Measurements from ENCODE around the gene MAGI1. TPM values are rescaled to one million over a fixed set of nuclear protein-coding genes. Genes with fewer than 3 reads are reported as not detected.
A peak's percentile ranks its signal among the peaks of the same experiment; 100 is the strongest.

MAGI1 gene
- polyA plus RNA-seq, 3 donors, result 28.3 to 29.7 (median 29.3) TPM

DNA sequence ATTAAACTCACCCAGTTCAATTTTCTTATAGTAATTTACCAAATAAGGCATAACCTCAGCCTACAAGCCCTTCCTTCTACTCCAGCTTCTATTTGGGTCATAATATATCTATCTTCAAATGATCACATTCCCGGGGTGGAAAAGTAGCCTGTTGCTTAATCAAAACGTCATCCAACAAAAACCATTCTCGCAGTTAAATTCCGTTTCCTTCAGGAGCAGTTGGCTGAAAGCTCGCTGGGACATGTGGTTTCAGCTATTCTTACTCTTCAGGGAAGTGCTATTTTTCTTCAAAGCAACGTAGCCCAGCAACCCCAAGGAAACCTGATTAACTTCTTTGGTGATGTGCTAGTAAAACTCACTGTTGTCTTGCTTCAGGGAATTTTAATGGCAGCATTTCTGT, 59.6 kb downstream of the MAGI1 start:
- no peak for DNase-seq (ENCODE audit: low read depth in 3 of 3, low spot score in 2 of 3)

DNA sequence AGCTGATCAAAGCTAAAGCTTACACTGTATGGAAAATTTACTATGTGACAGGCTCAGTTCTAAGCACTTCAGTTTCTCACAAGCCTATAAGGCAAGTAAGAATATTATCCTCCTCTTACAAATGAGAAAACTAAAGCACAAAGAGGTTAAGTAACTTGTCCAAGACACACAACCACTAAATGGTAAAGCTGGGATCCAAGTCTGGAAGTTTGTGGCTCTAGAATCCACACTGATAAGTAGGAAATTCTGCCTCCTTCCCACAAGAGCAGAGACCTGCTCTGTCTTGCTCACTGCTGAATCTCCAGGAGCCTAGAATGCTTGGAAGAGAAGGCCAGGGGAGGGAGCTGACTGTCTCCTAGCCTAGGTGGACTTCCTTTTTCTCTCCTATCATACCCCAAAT, 60.6 kb downstream of the MAGI1 start:
- no peak for DNase-seq (ENCODE audit: low read depth in 3 of 3, low spot score in 2 of 3)

DNA sequence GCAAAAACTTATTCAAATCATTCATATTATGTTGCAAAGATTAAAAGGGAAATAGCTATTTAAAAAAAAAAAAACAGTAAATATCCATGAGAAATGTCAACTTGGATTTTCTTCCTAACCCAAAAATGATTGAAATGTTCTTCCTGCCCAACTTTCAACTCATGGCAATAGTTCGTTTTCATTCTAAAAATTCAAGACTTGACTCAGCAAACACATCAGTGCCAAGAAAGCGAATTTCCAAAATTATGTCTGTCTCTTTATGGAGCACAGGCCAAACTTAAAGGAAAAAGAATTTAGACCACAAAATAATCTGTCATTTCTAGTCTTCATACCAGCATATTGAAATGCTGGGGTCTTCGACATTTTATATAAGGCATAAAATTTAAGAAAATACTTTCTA, 63.7 kb downstream of the MAGI1 start:
- DNase-seq (ENCODE audit: low read depth in 3 of 3, low spot score in 2 of 3), result no peak

- no peak for DNase-seq (ENCODE audit: low read depth in 3 of 3, low spot score in 2 of 3)
Observed at GRCh38 chr3:65974509-65974908, 64.2 kb downstream of the MAGI1 start.

GRCh38 chr3:65972765-65973164, 66.0 kb downstream of the MAGI1 start:
- no peak for DNase-seq (ENCODE audit: low read depth in 3 of 3, low spot score in 2 of 3)

DNA sequence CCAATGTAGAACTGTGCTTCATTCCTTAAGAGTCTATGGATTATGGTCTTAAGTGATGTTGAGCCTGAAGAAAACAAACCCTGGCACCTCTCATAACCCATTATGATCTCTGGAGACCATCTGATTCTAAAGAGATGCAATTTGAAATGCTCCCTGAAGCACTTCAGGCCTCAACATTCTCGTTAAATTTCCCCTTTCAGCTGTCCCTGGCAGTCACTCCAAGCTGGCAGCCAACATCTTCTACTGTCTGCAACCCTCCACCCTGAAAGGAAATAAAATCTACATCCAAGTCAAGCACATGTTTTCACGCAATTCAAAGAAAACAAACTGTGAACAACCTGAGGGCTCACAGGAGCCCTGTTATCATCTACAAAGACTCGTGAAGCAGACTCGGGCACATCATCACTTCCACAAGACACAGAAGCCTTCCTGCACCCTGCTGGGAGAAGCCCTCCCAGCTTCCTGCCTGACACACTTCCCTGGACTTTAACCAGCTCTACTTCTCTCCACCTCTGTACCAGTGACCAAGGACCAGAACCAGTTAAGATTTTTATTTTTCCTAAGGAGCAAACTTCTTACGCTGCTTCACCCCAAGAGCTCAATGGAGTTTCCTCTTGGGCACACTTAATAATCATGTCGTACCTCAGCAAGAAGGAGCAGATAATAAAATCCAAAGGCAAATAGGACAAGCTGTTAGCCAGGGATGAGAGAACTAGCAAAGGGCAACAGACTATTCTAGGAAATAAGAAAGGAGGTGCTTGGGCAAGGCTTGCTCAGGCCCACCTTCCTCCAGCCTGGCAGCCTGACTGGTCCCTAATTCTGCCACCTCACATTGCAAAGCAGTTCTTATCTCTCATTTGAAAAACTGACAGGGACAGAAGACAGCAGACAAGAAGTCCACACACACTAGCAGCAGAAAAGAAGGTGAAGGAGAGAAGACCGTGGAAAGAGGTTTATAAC, 67.1 kb downstream of the MAGI1 start:
- no peak for DNase-seq (ENCODE audit: low read depth in 3 of 3, low spot score in 2 of 3)

DNA sequence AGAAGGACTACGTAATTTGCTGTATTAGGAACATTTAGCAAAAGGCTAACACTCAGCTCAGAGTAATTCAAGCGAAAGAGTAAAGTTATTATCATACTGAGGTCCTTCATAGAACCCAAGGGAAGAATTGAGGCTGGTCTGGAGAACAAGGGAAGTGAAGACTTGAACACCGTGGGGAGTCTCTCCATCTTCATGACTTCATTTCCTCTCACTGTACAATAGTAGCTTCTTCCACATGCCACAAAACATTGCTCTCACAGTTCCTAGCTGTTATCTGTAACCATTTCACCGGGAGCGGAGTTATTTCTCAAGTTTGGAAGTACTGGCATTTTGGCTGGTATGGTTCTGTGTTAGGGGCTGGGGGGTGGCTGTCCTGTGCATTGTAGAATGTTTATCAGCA, 69.7 kb downstream of the MAGI1 start:
- DNase-seq (ENCODE audit: low read depth in 3 of 3, low spot score in 2 of 3), result no peak

- DNase-seq (ENCODE audit: low read depth in 3 of 3, low spot score in 2 of 3), result no peak
Observed at GRCh38 chr3:65967451-65967850, 71.3 kb downstream of the MAGI1 start.

DNA sequence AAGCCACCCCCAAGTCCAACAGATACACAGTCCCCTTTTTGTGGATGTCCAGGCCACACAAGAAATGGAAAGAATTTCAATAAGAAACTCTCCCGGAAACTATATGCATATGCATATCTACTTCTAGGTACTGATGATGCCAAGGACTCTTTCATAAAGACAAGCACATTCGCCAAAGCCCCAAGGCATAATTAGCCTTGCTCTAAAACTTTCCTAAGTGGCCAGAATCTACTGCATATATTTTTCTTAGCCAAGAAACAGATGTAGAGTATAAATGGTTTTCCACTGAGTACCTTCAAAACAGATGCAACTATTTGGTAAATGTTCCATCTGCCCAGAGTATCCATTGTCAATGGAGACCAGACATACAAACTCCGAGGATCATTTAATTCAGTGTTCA, 73.9 kb downstream of the MAGI1 start:
- DNase-seq (ENCODE audit: low read depth in 3 of 3, low spot score in 2 of 3), result no peak

DNA sequence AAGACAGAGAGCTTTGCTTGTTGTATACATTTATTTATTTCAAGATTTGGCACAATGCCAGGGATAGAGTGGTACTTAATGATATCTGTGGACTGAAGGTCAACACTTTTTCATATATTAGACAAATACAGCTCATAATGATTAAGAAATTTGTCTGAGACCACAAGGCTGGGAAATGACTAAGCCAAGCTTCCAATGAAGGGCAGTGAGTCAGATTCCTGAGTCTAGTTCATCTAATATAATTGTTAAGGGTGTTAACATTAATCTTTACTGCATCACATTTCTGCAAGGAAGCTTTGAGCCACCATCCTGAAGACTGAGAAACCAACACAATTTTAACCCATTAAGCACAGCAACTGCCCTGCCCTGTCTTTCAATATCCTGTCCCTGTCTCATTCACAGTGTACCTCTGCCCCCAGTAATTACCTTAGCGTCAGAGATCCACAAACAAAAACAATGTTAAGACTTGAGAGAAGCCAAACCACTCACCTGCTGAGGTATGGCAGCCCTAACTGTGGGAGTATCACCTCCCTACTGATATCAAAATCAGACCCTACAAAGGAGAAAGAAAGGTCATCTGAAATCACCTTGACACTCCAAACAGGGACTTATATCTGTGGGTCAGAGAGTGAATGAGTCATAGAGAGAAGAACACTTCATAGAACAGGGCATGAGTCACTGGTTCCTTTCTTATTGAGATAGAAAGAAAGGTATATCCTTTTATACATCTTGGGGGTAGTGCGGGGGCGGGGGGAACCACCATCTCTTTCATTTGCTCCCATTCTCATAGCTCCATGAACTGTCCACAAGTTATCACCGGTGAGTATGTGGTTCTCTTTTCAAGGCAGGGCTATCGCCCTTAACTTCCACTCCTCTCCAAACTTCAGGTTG, 74.7 kb downstream of the MAGI1 start:
- no peak for DNase-seq (ENCODE audit: low read depth in 3 of 3, low spot score in 2 of 3)

GRCh38 chr3:65961733-65962132, 77.0 kb downstream of the MAGI1 start:
- DNase-seq (ENCODE audit: low read depth in 3 of 3, low spot score in 2 of 3), result no peak

GRCh38 chr3:65961128-65961527, 77.6 kb downstream of the MAGI1 start:
- no peak for DNase-seq (ENCODE audit: low read depth in 3 of 3, low spot score in 2 of 3)

DNA sequence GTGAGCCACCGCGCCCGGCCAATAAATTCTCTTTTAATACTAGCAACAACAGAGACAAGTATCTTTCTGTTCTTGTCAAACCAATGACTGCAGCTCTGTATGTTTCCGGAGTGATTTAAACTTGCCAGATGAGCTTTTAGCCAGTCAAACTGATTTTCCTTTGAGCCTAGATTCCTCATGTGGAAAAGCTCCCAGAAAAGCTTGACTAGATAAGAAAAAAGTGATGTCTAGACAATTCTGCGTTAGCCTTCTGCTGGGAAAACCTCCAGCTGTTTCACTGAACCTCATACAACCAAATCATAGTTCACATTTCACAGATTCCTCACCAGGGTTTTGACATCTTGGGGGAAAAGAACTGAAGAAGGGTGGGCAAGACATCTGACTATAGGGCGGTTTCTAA, 78.6 kb downstream of the MAGI1 start:
- no peak for DNase-seq (ENCODE audit: low read depth in 3 of 3, low spot score in 2 of 3)

DNA sequence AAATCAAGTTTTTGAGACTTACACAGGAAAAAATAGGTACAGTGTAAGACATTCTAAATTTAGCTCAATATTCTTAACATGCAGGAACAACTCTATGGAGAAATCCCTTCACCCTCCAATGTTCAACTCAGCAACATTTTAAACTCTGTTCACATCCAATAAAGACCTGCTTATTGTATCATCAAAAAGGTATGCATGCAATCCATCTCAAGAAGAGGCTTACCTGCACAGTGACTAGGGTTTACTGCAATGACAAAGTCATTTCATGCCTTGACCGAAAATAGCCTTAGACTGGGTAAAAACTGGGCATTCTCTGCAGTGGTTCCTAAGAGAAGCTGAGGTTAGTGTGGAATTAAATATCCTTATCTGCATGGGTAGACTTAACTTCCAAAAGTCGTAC, 80.5 kb downstream of the MAGI1 start:
- no peak for DNase-seq (ENCODE audit: low read depth in 3 of 3, low spot score in 2 of 3)

GRCh38 chr3:65955792-65956477, 82.8 kb downstream of the MAGI1 start:
- DNase-seq (ENCODE audit: low read depth in 3 of 3, low spot score in 2 of 3), result no peak

DNA sequence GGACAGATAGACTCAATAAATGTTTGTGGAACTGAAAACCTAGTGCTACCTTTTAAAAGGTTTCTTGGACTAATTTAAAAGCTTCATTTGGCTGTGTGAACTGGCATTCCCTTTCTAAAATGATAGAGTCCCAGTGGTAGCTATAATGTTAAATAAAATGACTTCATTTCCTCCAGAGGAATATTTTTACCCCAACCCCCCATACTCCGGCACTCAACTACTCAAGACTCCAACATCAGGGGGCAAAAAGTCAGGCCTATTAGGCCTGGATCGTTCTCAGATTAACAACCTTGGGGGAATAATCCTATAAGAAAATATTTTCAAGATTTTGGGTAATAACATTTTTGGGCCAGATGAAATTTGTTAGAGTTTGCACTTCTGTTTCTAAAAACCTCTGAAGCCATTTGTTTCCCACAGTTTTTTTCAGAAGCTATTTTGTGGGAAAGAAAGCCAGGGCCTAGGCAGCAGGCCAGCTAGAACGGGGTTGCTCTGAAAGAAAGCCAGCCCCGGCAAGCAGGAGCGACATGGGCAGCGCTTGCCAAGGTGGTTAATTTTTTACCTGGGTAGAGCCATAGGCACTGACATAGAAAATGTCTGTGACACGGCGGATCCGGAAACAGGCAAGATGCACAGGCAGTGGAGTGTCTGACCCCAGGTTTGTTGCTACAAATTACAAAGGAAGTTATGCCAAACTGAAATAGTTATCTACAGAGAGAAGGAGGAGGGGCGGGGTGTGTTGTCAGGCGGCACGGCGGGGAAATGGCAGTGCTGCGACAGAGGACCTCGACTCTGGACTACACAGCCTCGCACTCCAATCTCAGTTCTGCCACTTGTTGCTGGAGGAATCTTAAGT, 84.6 kb downstream of the MAGI1 start:
- peak in 2 of 3 donors; percentile 29 to 44 for DNase-seq (ENCODE audit: low read depth in 3 of 3, low spot score in 2 of 3)

DNA sequence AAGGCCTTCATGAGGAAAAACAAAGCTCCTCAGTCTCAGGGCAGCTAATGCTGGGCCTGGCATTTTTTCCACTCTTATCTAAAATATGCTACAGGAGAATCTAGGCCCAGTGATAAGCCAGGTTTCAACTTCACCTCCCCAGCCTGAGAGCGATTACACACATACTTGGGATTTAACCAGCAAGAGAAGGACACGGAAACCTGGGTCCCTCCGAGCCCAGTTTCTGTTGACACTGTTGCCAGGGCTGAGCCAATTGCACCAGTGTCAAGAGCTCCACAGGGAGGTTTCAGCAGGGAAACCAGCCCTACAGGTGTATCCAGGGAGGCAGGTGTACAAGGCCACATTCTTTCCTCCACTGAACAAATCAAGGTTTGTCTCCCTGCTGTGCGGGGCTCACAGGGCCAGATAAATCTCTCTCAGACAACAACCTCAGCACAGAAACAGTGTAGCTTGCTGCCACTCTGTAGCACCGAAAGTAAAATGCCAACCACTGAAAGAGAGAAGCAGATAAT, 85.4 kb downstream of the MAGI1 start:
- DNase-seq (ENCODE audit: low read depth in 3 of 3, low spot score in 2 of 3), result peak in 2 of 3 donors; percentile 43 to 46

GRCh38 chr3:65952842-65953241, 85.9 kb downstream of the MAGI1 start:
- DNase-seq (ENCODE audit: low read depth in 3 of 3, low spot score in 2 of 3), result no peak

DNA sequence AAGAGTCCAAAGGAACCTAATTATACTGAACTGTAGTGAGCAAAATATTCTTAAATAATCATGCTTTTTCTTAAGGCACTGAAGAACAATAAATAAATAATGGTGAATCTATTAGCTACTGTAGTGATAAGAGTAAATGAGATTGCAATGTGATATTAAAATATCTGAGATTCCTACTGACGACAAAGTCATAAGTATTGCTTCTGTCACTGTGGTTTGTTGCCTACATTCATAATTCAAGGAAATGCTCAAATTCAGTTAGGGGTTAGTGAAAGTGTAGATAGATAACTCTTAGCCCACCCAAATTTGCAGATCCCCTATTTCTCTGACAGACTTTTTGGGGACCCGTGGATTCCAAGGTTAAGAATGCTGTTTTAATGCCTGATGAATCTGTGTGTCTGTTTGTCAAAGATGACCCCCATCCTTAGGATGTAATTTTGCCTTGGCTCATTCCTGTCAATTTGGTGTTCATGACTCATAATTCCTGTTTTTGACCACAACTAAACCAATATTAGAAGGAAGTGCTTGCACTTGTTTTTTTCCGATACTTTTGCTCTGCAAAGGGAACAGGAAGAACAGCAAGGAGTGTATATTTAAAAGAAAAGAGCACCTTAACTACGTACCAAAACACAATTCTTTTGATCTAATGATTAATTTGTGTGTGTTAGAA, 86.7 kb downstream of the MAGI1 start:
- no peak for DNase-seq (ENCODE audit: low read depth in 3 of 3, low spot score in 2 of 3)

Data from right renal cortex interstitium (tissue), 3 donors.